Left renal pelvis (tissue), 4 donors: ENCODE results near the gene NXNL1. TPM values are rescaled to one million over a fixed set of nuclear protein-coding genes. Genes with fewer than 3 reads are reported as not detected.
A peak's percentile ranks its signal among the peaks of the same experiment; 100 is the strongest.
"Not testable (repeated sequence)": the region's sequence is repeated elsewhere in the genome, so short reads cannot be mapped to it uniquely, and the experiment has no call there.

Source experiments
- DNase-seq, 4 donors: peaks; one replicate each; pipeline ENCODE4 v3.0.0-alpha.2; 2013; ENCODE audit warnings: low read depth in 4 of 4, low spot score in 3 of 4
- polyA plus RNA-seq, 4 donors: library from polyadenylated mRNA; unstranded; fragments of 120-200 nt; gene quantifications; one replicate each; pipeline ENCODE4 v1.2.1, GENCODE V29; 2013; ENCODE audit not compliant: insufficient read length in 4 of 4

Gene NXNL1, protein sequence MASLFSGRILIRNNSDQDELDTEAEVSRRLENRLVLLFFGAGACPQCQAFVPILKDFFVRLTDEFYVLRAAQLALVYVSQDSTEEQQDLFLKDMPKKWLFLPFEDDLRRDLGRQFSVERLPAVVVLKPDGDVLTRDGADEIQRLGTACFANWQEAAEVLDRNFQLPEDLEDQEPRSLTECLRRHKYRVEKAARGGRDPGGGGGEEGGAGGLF
- under 1 TPM in 2 of 4 donors, not detected in 2; 0.26 to 0.43 TPM for polyA plus RNA-seq

DNA sequence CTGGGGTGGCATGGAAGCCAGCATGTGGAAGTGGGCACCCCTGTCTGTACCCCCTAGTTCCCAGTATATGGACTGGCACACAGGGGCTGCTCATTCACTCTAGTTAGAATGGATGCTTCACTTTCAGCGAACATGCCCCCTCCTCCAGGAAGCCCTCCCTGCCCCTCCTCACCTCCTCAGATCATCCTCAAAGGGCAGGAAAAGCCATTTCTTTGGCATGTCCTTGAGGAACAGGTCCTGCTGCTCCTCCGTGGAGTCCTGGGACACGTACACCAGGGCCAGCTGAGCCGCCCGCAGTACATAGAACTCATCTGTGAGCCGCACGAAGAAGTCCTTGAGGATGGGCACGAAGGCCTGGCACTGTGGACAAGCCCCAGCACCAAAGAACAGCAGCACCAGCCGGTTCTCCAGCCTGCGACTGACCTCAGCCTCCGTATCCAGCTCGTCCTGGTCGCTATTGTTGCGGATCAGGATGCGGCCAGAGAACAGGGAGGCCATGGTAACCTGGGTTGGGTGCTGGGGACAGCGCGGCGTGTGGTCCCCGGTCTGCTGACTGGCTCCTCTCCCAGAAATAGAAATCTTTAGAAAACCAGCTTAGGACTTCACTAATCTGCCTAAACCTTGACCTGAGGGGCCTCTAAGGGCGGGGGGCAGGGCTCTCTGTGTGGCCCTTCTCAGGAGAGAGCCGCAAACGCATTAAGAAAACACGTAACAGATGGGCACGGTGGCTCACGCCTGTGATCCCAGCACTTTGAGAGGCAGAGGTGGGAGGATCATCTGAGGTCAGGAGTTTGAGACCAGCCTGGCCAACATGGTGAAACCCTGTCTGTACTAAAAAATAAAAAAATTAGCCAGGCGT, at the start of gene NXNL1:
Gene NXNL1, minus strand, starts transcription at position 555 of the 859 bp plus-strand sequence. Its CDS starts 57 bp downstream, at position 498.
- no peak for DNase-seq

DNA sequence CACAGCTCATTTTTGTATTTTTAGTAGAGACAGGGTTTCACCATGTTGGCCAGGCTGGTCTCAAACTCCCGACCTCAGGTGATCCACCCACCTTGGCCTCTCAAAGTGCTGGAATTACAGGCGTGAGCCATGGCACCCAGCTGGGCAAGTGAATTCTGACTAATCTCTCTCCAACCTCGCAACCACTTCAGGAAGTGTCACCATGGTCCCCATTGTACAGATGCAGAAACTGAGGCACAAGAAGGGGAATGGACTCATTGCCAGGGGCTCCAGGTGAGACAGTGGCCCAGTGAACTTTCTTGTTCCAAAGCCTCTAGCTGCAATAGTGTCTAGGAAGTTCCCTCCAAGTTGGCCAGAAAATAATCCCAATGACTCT, 47.8 kb upstream of the NXNL1 start:
- not testable (repeated sequence) for DNase-seq

DNA sequence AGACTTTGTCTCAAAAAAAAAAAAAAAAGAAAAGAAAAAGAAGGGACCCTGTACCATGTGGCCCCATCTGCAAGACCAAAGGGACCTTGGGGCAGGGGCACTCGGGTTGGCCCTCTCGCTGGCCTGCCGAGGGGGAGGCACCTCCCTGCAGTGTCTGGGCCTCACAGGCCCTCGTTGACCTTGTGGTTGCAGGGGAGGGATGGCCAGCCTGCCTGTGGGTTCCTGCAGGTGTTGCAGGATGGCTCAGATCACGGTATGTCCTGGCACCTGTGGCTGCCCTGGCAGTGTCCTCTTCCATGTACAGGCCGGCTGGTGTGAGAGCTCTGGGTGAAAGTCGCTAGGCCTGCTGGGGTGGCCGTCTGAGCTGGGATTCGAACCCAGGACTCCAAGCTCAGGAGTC, 46.0 kb upstream of the NXNL1 start:
- DNase-seq: no peak

DNA sequence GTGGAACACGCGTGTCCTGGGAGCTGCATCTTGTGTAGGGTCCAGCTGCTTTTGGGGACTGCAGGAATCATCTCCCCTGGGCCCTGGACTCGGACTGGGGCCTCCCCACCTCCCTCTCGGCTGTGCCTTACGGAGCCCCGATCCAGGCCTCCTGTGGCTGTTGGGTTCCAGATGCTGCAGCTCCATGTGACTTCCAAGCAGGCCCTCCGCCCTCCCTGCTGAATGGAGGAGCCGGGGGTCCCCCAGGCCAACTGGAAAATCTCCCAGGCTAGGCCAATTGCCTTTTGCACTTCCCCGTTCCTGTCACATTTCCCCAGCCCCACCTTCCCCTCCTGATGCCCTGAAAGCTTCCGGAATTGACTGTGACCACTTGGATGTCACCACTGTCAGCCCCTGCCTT, 44.5 kb upstream of the NXNL1 start:
- no peak for DNase-seq

DNA sequence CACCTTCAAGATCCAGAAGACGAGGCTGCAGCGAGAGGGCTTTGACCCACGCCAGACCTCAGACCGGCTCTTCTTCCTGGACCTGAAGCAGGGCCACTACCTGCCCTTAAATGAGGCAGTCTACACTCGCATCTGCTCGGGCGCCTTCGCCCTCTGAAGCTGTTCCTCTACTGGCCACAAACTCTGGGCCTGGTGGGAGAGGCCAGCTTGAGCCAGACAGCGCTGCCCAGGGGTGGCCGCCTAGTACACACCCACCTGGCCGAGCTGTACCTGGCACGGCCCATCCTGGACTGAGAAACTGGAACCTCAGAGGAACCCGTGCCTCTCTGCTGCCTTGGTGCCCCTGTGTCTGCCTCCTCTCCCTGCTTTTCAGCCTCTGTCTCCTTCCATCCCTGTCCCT, 43.7 kb upstream of the NXNL1 start:
- no peak for DNase-seq

DNA sequence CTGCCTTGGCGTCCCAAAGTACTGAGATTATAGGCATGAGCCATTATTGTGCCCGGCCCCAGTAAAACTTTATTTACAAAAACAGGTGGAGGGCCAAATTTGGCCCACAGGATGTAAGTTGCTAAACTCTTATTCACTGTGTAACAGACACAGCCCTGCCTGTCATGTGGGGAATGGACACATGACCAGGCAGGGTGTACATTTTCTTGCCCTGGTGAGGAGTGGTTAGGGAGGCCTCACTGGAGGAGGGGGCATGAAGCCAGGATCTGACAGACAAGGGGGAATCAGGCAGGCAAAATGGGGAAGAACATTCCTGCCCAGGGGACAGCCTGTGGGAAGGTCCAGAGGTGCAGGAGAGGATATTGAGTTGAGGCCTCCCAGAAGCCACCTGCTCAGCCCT, 43.3 kb upstream of the NXNL1 start:
- DNase-seq: no peak

DNA sequence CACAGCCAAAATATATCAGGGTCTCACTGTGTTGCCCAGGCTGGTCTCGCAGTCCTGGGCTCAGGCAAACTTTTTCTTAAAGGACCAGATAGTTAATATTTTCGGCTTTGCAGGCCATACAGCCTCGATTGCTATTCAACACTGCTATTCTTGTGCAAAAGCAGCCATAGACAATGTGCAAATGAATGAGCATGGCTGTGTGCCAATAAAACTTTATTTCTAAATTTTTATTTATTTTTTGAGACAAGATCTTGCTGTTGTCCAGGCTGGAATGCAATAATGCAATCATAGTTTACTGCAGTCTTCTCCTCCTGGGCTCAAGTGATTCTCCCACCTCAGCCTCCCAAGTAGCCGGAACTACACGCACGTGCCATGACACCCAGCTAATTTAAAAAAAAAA, 42.5 kb upstream of the NXNL1 start:
- DNase-seq: no peak

DNA sequence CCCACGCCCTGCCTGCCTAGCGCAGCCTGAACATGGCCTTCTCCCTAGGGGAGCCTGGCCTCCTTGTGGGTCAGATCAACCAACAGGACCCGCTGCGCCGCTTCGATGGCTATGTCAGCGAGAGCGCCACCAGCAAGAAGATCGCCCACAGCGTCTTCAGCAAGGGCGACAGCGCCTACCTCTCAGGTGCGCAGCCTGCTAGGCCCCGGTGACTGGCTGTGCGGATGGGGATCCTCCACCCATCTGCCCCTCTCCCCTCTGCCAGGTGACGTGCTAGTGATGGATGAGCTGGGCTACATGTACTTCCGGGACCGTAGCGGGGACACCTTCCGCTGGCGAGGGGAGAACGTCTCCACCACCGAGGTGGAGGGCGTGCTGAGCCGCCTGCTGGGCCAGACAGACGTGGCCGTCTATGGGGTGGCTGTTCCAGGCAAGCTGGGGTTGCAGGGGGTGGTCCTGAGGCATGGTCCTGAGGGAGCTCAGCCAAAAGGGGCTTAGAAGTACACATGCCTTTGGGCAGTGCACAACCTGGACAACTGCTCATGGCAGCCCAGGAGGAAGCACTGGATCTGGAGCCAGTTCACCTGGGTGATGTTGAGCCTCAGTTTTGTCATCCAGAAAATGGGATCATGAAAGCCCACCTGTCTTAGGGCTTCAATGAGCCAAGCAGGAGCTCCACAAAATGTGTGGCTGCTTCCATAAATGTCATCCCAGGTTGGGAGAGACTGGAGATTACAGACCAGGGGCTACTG, 39.9 kb upstream of the NXNL1 start:
- DNase-seq: no peak

DNA sequence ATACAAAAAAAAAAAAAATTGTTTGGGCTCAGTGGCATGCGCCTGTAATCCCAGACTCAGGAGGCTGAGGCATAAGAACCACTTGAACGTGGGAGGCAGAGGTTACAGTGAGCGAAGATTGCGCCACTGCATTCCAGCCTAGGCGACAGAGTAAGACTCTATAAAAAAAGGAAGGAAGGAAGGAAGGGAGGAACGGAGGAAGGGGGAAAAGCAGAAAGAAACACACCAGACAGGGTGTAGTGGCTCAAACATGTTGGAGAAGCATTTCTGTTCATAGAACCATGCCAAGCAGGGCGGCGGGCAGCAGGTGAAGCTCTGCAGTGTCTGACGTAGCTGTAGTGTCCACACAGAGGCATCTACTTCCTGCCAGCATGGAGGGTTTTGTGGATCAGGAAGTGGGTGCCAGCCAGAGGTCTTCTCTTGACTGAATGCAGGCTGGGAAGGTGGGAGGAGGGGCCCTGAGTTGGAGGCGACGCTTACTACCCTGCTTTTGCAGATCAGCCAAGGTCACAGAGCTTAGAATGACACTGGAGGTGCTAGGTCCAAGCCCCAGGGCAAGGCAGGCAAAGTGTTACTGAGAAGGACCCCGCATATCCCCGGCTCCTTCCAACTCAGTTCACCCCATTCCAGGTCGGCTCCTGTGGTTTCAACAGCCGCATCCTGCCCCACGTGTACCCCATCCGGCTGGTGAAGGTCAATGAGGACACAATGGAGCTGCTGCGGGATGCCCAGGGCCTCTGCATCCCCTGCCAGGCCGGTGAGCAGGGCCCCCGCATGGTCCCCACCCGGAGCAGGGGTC, 39.1 kb upstream of the NXNL1 start:
- no peak for DNase-seq

DNA sequence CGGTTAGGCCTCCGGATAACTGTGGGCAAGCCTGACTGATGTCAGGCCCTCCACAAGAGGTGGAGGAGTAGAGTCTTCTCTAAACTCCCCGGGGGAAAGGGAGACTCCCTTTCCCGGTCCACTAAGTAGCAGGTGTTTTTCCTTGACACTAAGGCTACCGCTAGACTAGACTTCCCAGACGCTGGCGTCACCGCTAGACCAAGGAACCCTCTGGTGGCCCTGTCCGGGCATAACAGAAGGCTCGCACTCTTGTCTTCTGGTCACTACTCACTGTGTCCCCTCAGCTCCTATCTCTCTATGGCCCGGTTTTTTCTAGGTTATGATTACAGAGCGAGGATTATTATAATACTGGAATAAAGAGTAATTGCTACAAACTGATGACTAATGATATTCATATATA, 38.3 kb upstream of the NXNL1 start:
- DNase-seq: peak in 1 of 4 donors; percentile 57

DNA sequence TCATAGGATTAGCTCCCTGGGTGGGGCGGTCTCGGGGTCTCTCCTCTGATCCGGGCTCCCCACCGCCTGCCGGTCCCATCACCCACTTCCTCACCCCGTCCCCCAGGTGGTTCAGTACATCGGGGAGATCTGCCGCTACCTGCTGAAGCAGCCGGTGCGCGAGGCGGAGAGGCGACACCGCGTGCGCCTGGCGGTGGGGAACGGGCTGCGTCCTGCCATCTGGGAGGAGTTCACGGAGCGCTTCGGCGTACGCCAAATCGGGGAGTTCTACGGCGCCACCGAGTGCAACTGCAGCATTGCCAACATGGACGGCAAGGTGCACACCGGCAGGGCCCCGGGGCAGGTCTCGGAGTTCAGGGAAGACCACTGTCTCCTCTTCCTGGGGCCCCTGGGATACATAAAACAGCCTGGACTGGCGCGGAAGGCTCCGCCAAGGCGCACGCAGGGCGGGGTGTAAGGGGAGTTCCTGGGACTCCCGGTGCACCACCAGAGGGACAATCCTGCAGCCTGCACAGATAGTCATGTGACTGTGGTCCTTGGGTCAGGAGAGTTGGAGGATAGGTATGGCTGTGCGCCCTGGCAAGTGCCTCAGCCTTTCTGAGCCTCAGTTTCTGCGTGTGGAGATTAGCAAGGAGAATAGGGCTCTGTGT, 36.5 kb upstream of the NXNL1 start:
- no peak for DNase-seq

DNA sequence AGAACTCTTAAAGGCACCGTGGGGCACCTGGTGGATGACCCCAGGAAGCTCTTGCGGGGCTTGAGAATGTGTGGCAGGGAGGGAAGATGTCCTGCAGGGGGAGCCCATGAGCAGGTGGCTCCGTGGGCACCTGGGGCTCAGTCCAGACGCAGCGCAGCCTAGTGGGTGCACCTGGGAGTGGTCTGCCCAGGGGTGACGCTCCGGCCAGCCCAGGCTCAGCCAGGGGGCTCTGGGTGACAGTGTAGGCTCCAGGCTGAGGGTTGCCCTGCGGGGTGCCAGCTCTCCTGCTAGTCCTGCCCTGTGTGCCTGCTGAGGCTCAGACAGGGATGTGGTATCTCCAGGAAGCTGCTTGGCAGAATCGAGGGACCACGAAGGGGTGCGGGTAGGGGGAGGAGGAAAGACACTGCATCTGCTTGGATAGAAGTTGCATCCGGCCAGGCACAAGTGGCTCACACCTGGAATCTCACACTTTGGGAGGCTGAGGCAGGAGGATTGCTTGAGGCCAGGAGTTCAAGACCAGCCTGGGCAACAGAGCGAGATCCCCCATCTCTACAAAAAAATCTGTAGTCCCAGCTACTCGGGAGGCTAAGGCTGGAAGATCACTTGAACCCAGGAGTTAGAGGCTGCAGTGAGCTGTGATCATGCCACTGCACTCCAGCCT, 35.7 kb upstream of the NXNL1 start:
- no peak for DNase-seq

DNA sequence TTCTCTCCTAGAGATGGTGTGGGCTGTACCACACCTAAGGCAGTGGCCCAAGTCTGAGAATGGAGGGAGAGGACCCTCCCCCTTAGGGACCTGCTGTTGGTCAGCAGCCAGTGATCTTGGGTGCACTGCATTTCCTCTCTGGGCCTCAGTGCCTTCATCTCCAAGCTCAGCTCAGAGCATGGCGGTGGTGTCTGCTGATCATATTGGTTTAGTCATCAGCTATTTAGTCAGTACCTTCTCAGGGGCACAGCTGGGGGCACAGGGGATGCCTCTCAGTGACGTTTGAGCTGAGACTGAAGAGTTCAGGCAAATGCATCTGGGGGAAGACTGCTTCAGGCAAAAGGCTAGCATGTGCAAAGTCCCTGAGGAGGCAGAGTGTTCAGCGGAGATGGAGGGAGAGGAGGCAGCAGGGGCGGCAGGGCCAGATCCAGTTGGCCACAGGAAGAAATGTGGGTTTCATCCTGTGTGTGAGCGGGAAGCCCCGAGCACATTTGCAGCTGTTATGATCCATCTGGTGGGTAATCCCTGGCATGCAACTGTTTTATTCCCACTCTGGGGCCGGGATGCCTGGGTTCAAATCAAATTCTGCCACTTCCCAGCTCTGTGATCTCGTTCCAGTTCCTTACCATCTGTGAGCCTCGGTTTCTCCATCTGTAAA, 35.0 kb upstream of the NXNL1 start:
- DNase-seq: no peak

DNA sequence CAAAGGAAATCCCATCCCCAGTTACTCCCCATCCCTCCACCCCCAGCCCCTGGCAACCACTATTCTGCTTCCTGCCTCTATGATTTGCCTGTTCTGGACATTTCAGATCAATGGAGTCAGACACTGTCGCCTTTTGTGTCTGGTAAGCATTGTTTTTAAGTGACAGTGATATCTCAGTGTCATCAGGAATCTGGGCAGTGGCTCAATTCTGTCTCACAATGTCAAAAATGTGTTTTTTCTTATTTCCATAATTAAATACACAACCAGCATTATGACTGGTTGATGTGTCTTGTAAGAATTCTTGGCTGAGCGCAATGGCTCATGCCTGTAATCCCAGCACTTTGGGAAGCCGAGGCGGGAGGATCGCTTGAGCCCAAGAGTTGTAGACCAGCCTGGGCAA, 30.6 kb upstream of the NXNL1 start:
- no peak for DNase-seq

DNA sequence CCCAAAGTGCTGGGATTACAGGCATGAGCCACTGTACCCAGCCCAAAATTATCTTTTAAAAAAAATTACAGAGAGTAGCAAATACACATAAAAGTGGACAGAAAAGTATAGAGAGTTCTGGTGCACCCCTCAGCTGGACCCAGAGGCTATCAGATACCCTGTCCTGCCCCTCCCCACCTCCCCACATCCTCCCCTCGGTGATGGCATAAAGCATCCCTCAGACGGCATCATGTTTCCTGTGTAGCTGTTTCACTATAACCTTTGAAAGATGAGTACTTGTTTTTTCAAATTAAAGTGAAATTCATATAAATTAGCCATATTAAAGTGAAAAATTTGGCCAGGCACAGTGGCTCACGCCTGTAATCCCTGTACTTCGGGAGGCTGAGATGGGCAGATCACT, 29.7 kb upstream of the NXNL1 start:
- no peak for DNase-seq

DNA sequence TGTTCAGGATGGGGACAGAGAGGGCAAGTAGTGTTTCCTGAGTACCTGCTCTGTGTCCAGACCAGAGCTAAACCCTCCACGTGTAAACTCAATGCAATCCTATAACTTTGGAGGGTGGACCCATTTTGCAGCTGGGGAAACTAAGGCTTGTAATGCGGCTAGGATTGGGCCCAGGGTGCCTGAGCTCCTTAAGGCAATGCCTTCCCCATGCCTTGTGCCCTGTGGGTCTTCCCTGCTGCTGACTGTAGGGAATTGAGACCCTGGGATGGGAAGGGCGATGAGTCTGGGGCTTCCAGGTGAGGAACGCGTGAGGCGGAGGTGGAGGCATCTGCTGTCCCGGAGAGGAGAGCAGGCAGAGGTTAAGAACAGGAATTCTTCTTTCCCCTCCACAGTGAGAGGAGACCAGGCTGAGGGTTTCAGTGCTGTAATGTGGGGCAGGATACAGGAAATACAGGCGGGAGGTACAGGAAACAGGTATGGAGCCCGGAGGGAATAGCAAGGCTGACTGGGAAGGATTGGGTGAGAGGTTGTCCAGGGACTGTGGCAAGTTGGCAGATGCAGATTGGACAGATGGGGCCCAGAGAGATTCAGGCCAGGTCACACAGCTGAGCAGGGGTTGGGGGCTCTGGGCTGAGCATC, 28.8 kb upstream of the NXNL1 start:
- no peak for DNase-seq

DNA sequence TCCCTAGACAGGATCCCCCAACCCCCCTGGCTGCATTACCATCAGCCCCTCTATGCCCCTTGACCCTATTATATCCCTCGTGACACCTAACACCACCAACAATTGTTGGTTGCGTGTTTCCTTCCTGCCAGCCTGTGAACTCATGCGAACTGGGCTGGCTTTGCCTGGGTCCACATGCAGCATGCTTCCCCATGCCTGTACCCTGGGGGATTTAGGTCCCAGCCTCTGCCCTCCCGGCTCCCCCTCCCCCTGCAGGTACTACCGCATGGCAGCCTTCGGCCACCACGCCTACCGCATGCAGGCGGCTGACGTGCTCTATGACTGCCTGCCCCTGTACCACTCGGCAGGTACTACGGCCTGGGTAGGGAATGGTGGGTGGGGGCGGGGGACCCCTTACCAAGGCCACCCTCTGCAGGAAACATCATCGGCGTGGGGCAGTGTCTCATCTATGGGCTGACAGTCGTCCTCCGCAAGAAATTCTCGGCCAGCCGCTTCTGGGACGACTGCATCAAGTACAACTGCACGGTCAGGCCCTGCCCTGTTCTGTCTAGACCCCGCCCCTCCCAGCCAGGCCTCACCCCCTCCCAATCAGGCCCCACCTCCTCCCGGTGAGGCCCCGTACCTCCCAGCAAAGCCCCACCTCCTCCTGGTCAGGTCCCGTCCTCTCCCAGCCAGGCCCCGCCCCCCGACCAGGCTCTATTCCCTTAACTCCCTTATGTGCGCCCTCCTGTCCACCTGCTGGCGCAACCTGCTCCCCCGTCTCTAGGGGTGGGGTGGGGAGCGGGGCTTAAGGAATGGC, 28.1 kb upstream of the NXNL1 start:
- DNase-seq: peak in 2 of 4 donors; percentile 42 to 65
